RWPE1 (cell line): ENCODE results near the gene MAP4K4.
A peak's percentile ranks its signal among the peaks of the same experiment; 100 is the strongest.

Experiments used
- CTCF ChIA-PET: fragments of 350-600 bp; sonication (Branson Sonifier 250); formaldehyde crosslinking; extraction: SDS; loops from one replicate; lab custom pipeline; 2021; lab: Yijun Ruan, JAX
- POLR2A ChIA-PET: fragments of 400-600 bp; formaldehyde crosslinking; extraction: SDS; loops from one replicate; lab custom pipeline; 2020; ENCODE audit warnings: antibody characterized with exemption; ENCODE audit not compliant: low non-redundant PET; lab: Yijun Ruan, JAX
- DNase-seq: peaks from one replicate; pipeline ENCODE4 v3.0.0; 2012; ENCODE audit warnings: low spot score
- H3K27ac ChIP-seq: fragments of 450-650 bp; 2 replicates; pipeline ENCODE4 v1.5.1; 2017
- CTCF ChIP-seq: fragments of 450-650 bp; conservative IDR thresholded peaks from 2 replicates; pipeline ENCODE4 v1.5.1; 2017; ENCODE audit warnings: low read depth, mild to moderate bottlenecking

Gene MAP4K4

GRCh38 chr2:101823347-101823791 is 125.9 kb downstream of the MAP4K4 start:
- peak; percentile 49 for DNase-seq
- H3K27ac ChIP-seq, result no peak overlapping the region
- TF ChIP-seq CTCF, result peak; percentile 37
- POLR2A ChIA-PET, result no interaction called here
- CTCF ChIA-PET, result interaction anchor here (0.6 to 1.3 kb wide), 5 partner anchors 78 to 303 kb away, joined by 3 to 5 read pairs (median 3); partner anchors contain the start of gene MAP4K4

GRCh38 chr2:101823859-101824258 is 126.4 kb downstream of the MAP4K4 start:
- DNase-seq, result peak; percentile 64
- no peak for TF ChIP-seq CTCF
- no peak overlapping the region for H3K27ac ChIP-seq
- CTCF ChIA-PET, result interaction anchor here (0.7 to 1.3 kb wide), 4 partner anchors 123 to 304 kb away, joined by 3 to 5 read pairs (median 4); partner anchors contain the start of gene MAP4K4
- POLR2A ChIA-PET, result no interaction called here

- ChIA-PET POLR2A (no interaction called here), CTCF (interaction anchor here (0.7 kb wide), 1 partner anchor 586 kb away, joined by 3 read pairs; no protein-coding TSS in a partner anchor)
- H3K27ac ChIP-seq, result no peak overlapping the region
- DNase-seq, result no peak
- no peak for TF ChIP-seq CTCF
Observed at GRCh38 chr2:101826716-101827115, 129.2 kb downstream of the MAP4K4 start.

GRCh38 chr2:101827246-101827645 is 129.7 kb downstream of the MAP4K4 start:
- CTCF ChIA-PET, result interaction anchor here (0.6 to 1.3 kb wide), 2 partner anchors 206 to 409 kb away, joined by 3 read pairs; no protein-coding TSS in a partner anchor
- no peak overlapping the region for H3K27ac ChIP-seq
- TF ChIP-seq CTCF, result no peak
- POLR2A ChIA-PET, result no interaction called here
- DNase-seq, result peak; percentile 86

GRCh38 chr2:101828257-101828656 is 130.8 kb downstream of the MAP4K4 start:
- POLR2A ChIA-PET, result interaction anchor here (0.6 kb wide), 1 partner anchor 127 kb away, joined by 3 read pairs; no protein-coding TSS in a partner anchor
- CTCF ChIA-PET, result interaction anchor here (0.7 to 1.3 kb wide), 2 partner anchors 410 to 486 kb away, joined by 3 to 4 read pairs; no protein-coding TSS in a partner anchor
- DNase-seq, result no peak
- TF ChIP-seq CTCF, result no peak
- no peak overlapping the region for H3K27ac ChIP-seq

GRCh38 chr2:101828673-101829334 is 131.3 kb downstream of the MAP4K4 start:
- CTCF ChIA-PET, result interaction anchor here (0.7 to 1.3 kb wide), 2 partner anchors 410 to 486 kb away, joined by 3 to 4 read pairs; no protein-coding TSS in a partner anchor
- TF ChIP-seq CTCF, result no peak
- no peak for DNase-seq
- H3K27ac ChIP-seq, result no peak overlapping the region
- POLR2A ChIA-PET, result interaction anchor here (0.6 kb wide), 1 partner anchor 128 kb away, joined by 3 read pairs; no protein-coding TSS in a partner anchor
